Fibroblast of lung (primary cell): ENCODE results near the gene LCE4A. TPM values are rescaled to one million over a fixed set of nuclear protein-coding genes. Genes with fewer than 3 reads are reported as not detected.
A peak's percentile ranks its signal among the peaks of the same experiment; 100 is the strongest.

Source experiments
- DNase-seq, 2 donors: peaks; one replicate each; pipeline versions ENCODE4 v3.0.0 to v3.0.0-alpha.2; 2010; ENCODE audit warnings: low read depth in 2 of 2
- H2AFZ ChIP-seq: 2 replicates; pipeline ENCODE4 v1.5.1; 2012; ENCODE audit warnings: low read length, control low read depth, inconsistent platforms
- H3K27ac ChIP-seq: 2 replicates; pipeline ENCODE4 v1.5.1; 2011; ENCODE audit warnings: low read length, control low read depth; ENCODE audit not compliant: insufficient read depth
- H3K27me3 ChIP-seq: 2 replicates; pipeline ENCODE4 v1.5.1; 2011; ENCODE audit warnings: mild to moderate bottlenecking, low read length; ENCODE audit not compliant: control insufficient read depth, insufficient read depth
- H3K36me3 ChIP-seq: 2 replicates; pipeline ENCODE4 v1.5.1; 2011; ENCODE audit warnings: low read length; ENCODE audit not compliant: control insufficient read depth, insufficient read depth
- H3K4me1 ChIP-seq: 2 replicates; pipeline ENCODE4 v1.5.1; 2011; ENCODE audit warnings: low read length; ENCODE audit not compliant: control insufficient read depth, insufficient read depth; ENCODE audit errors: extremely low read depth
- H3K4me2 ChIP-seq: 2 replicates; pipeline ENCODE4 v1.5.1; 2011; ENCODE audit warnings: low read length, control low read depth; ENCODE audit not compliant: insufficient read depth; ENCODE audit errors: extremely low read depth
- H3K4me3 ChIP-seq, 4 experiments: fragments of 200-600 bp in 1 of 4; sonication (generic) in 1 of 4; replicated peaks in 1 of 4; 2 replicates each; pipeline ENCODE4 v1.5.1; 2011 to 2016; ENCODE audit warnings: low read length in 4 of 4, low read depth in 3 of 4, mild to moderate bottlenecking in 3 of 4, control low read depth in 2 of 4, inconsistent platforms in 1 of 4, mixed read lengths in 1 of 4; ENCODE audit not compliant: insufficient read depth in 1 of 4; ENCODE audit errors: control extremely low read depth in 1 of 4
- H3K79me2 ChIP-seq: 2 replicates; pipeline ENCODE4 v1.5.1; 2012; ENCODE audit warnings: mild to moderate bottlenecking, low read length, inconsistent platforms; ENCODE audit not compliant: control insufficient read depth, insufficient read depth
- H3K9ac ChIP-seq: 2 replicates; pipeline ENCODE4 v1.5.1; 2011; ENCODE audit warnings: mild to moderate bottlenecking, low read length, control low read depth; ENCODE audit not compliant: insufficient read depth
- H3K9me3 ChIP-seq: 2 replicates; pipeline ENCODE4 v1.5.1; 2012; ENCODE audit warnings: low read depth, low read length; ENCODE audit not compliant: control insufficient read depth, insufficient read depth
- H4K20me1 ChIP-seq: 2 replicates; pipeline ENCODE4 v1.5.1; 2011; ENCODE audit warnings: low read length; ENCODE audit not compliant: control insufficient read depth, insufficient read depth; ENCODE audit errors: extremely low read depth
- CTCF ChIP-seq, 2 donors: IDR thresholded peaks in 1 of 2; conservative IDR thresholded peaks in 1 of 2; 1 replicate in 1 of 2; 2 replicates in 1 of 2; pipeline ENCODE4 v1.5.1; 2011 to 2012; ENCODE audit warnings: low read length in 2 of 2, control low read depth in 1 of 2, inconsistent platforms in 1 of 2, low read depth in 1 of 2, mild to moderate bottlenecking in 1 of 2
- EZH2 ChIP-seq: IDR thresholded peaks from 2 replicates; pipeline ENCODE4 v1.5.1; 2012; ENCODE audit warnings: low read length, control low read depth, mild to moderate bottlenecking; ENCODE audit errors: missing control alignments
- polyA plus RNA-seq, 2 donors: library from polyadenylated mRNA; depleted of rRNA in 1 of 2; stranded (reverse) in 1 of 2; unstranded in 1 of 2; fragments of >200 nt; gene quantifications; 2 replicates each; pipeline ENCODE4 v1.2.1, GENCODE V29; 2011 to 2012; ENCODE audit warnings: missing spikeins in 1 of 2
- total RNA-seq: library from RNA; depleted of rRNA; stranded (reverse); fragments of >200 nt; gene quantifications from 2 replicates; pipeline ENCODE4 v1.2.1, GENCODE V29; 2014

The LCE4A gene
- total and polyA plus RNA-seq, 2 donors (not counting 1 experiment from before 2014, with no cell fraction given): not detected

DNA sequence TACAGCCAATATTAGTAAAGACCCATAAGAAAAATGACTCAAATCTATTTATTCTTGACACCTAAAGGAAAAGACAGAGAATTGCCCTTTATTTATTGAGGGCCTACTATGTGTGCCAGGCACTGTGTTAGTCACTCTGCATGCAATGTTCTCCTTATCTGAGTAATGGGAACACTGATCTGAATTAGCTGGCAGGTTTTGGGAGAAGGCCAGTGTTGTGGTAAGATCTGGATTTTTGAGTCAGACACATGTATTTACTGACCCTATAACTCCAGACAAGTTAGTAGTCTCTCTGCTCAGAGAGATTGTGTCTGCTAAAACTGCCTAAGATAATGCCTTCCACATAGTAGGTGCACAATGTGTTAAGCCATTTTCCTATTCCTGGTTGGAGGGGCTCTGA, 17.3 kb downstream of the LCE4A start:
- H4K20me1 ChIP-seq: no peaks in the 10 kb centered on the region
- H3K4me2 ChIP-seq: no peak overlapping the region
- no peaks in the 10 kb centered on the region for H3K79me2 ChIP-seq
- H3K27ac ChIP-seq: no peak overlapping the region
- no peak overlapping the region for H2AFZ ChIP-seq
- no peaks in the 10 kb centered on the region for H3K9me3 ChIP-seq
- no peaks in the 10 kb centered on the region for H3K27me3 ChIP-seq
- peak in 1 of 2 donors; percentile 8 for DNase-seq
- no peak overlapping the region for H3K9ac ChIP-seq
- TF ChIP-seq EZH2 (no peak), CTCF (conservative IDR thresholded peaks at IDR 0.05 in 1 of 2, IDR thresholded peaks at IDR 0.05 in 1 of 2; ENCODE audit: low read depth in 1 of 2, low read length in 2 of 2) (no peak)
- H3K4me1 ChIP-seq: no peaks in the 10 kb centered on the region
- no peaks in the 10 kb centered on the region for H3K36me3 ChIP-seq
- no peak overlapping the region for H3K4me3 ChIP-seq

GRCh38 chr1:152728986-152729385, 21.0 kb downstream of the LCE4A start:
- Histone ChIP-seq H2AFZ (no peak overlapping the region), H3K36me3 (no peaks in the 10 kb centered on the region), H3K9me3 (no peaks in the 10 kb centered on the region), H3K9ac (no peak overlapping the region), H3K4me2 (no peak overlapping the region), H3K79me2 (no peaks in the 10 kb centered on the region), H3K4me3 (no peak overlapping the region), H3K27ac (no peak overlapping the region), H3K4me1 (no peaks in the 10 kb centered on the region), H4K20me1 (no peaks in the 10 kb centered on the region), H3K27me3 (no peaks in the 10 kb centered on the region)
- DNase-seq: no peak
- no peak for TF ChIP-seq CTCF (conservative IDR thresholded peaks at IDR 0.05 in 1 of 2, IDR thresholded peaks at IDR 0.05 in 1 of 2; ENCODE audit: low read depth in 1 of 2, low read length in 2 of 2)
- no peak for TF ChIP-seq EZH2

GRCh38 chr1:152735648-152736047, 27.7 kb downstream of the LCE4A start:
- H3K9me3 ChIP-seq: no peaks in the 10 kb centered on the region
- no peaks in the 10 kb centered on the region for H3K27me3 ChIP-seq
- no peak overlapping the region for H3K27ac ChIP-seq
- no peak overlapping the region for H3K4me2 ChIP-seq
- no peak overlapping the region for H3K9ac ChIP-seq
- no peak overlapping the region for H2AFZ ChIP-seq
- TF ChIP-seq CTCF (conservative IDR thresholded peaks at IDR 0.05 in 1 of 2, IDR thresholded peaks at IDR 0.05 in 1 of 2; ENCODE audit: low read depth in 1 of 2, low read length in 2 of 2) (peak; percentile 2 to 8), EZH2 (no peak)
- no peak overlapping the region for H3K4me3 ChIP-seq
- no peaks in the 10 kb centered on the region for H3K36me3 ChIP-seq
- DNase-seq: no peak
- H3K79me2 ChIP-seq: no peaks in the 10 kb centered on the region
- peaks cover 2% of the 10 kb centered on the region for H3K4me1 ChIP-seq
- no peaks in the 10 kb centered on the region for H4K20me1 ChIP-seq
